Measurements from ENCODE around the gene OLR1.

The OLR1 gene

GRCh38 chr12:10122689-10123088 is 49.2 kb downstream of the OLR1 start:
- no peaks in the 10 kb centered on the region for H3K27me3 ChIP-seq (ENCODE audit: insufficient read depth, low read length, poor library complexity, severe bottlenecking)
- no peak overlapping the region for H3K4me2 ChIP-seq (ENCODE audit: low read depth, low read length, poor library complexity, severe bottlenecking)
- H3K4me1 ChIP-seq (ENCODE audit: insufficient read depth, low read length, poor library complexity, severe bottlenecking), result no peaks in the 10 kb centered on the region
- no peaks in the 10 kb centered on the region for H3K36me3 ChIP-seq (ENCODE audit: insufficient read depth, low read length)
- no peaks in the 10 kb centered on the region for H3K9me2 ChIP-seq (replicated peaks; ENCODE audit: low read depth, low read length)
- H3K9me3 ChIP-seq (ENCODE audit: insufficient read depth, low read depth, low read length), result no peaks in the 10 kb centered on the region
- no peak for TF ChIP-seq CTCF (conservative IDR thresholded peaks at IDR 0.05; ENCODE audit: low read length)
- no peak for TF ChIP-seq EZH2phosphoT487 (IDR thresholded peaks at IDR 0.05; ENCODE audit: borderline replicate concordance)
- H2AFZ ChIP-seq (ENCODE audit: low read length), result no peak overlapping the region
- no peaks in the 10 kb centered on the region for H4K20me1 ChIP-seq (ENCODE audit: insufficient read depth, low read length, poor library complexity, severe bottlenecking)
- no peak overlapping the region for H3K4me3 ChIP-seq (ENCODE audit: low read length, poor library complexity, severe bottlenecking)
- H3F3A ChIP-seq (ENCODE audit: low read depth), result no peaks in the 10 kb centered on the region
- no peaks in the 10 kb centered on the region for H3K79me2 ChIP-seq (ENCODE audit: insufficient read depth, low read length)
- H3K9ac ChIP-seq (ENCODE audit: low read depth, low read length, poor library complexity, severe bottlenecking), result no peak overlapping the region

GRCh38 chr12:10121278-10121677 is 50.7 kb downstream of the OLR1 start:
- Histone ChIP-seq H2AFZ (ENCODE audit: low read length) (no peak overlapping the region), H3F3A (ENCODE audit: low read depth) (no peaks in the 10 kb centered on the region), H4K20me1 (ENCODE audit: insufficient read depth, low read length, poor library complexity, severe bottlenecking) (no peaks in the 10 kb centered on the region), H3K9me2 (replicated peaks; ENCODE audit: low read depth, low read length) (no peaks in the 10 kb centered on the region), H3K9me3 (ENCODE audit: insufficient read depth, low read depth, low read length) (no peaks in the 10 kb centered on the region), H3K4me3 (ENCODE audit: low read length, poor library complexity, severe bottlenecking) (no peak overlapping the region), H3K36me3 (ENCODE audit: insufficient read depth, low read length) (no peaks in the 10 kb centered on the region), H3K79me2 (ENCODE audit: insufficient read depth, low read length) (no peaks in the 10 kb centered on the region), H3K9ac (ENCODE audit: low read depth, low read length, poor library complexity, severe bottlenecking) (no peak overlapping the region), H3K4me1 (ENCODE audit: insufficient read depth, low read length, poor library complexity, severe bottlenecking) (no peaks in the 10 kb centered on the region), H3K27me3 (ENCODE audit: insufficient read depth, low read length, poor library complexity, severe bottlenecking) (no peaks in the 10 kb centered on the region), H3K4me2 (ENCODE audit: low read depth, low read length, poor library complexity, severe bottlenecking) (no peak overlapping the region)
- TF ChIP-seq CTCF (conservative IDR thresholded peaks at IDR 0.05; ENCODE audit: low read length) (no peak), EZH2phosphoT487 (IDR thresholded peaks at IDR 0.05; ENCODE audit: borderline replicate concordance) (no peak)

- Histone ChIP-seq H3K9me3 (ENCODE audit: insufficient read depth, low read depth, low read length) (no peaks in the 10 kb centered on the region), H3K9ac (ENCODE audit: low read depth, low read length, poor library complexity, severe bottlenecking) (no peak overlapping the region), H3K9me2 (replicated peaks; ENCODE audit: low read depth, low read length) (no peaks in the 10 kb centered on the region), H3K4me2 (ENCODE audit: low read depth, low read length, poor library complexity, severe bottlenecking) (no peak overlapping the region), H3K4me1 (ENCODE audit: insufficient read depth, low read length, poor library complexity, severe bottlenecking) (no peaks in the 10 kb centered on the region), H3K79me2 (ENCODE audit: insufficient read depth, low read length) (no peaks in the 10 kb centered on the region), H3F3A (ENCODE audit: low read depth) (no peaks in the 10 kb centered on the region), H2AFZ (ENCODE audit: low read length) (no peak overlapping the region), H3K4me3 (ENCODE audit: low read length, poor library complexity, severe bottlenecking) (no peak overlapping the region), H3K36me3 (ENCODE audit: insufficient read depth, low read length) (no peaks in the 10 kb centered on the region), H3K27me3 (ENCODE audit: insufficient read depth, low read length, poor library complexity, severe bottlenecking) (no peaks in the 10 kb centered on the region), H4K20me1 (ENCODE audit: insufficient read depth, low read length, poor library complexity, severe bottlenecking) (no peaks in the 10 kb centered on the region)
- TF ChIP-seq EZH2phosphoT487 (IDR thresholded peaks at IDR 0.05; ENCODE audit: borderline replicate concordance) (no peak), CTCF (conservative IDR thresholded peaks at IDR 0.05; ENCODE audit: low read length) (no peak)
These were observed 52.9 kb downstream of the OLR1 start for GRCh38 chr12:10119066-10119465.

All from Loucy (cell line).